Activated B cell treated with CpG ODN at 0.5 μM for 24 hours (primary cell): ENCODE results near the gene MSL1. TPM values are rescaled to one million over a fixed set of nuclear protein-coding genes. Genes with fewer than 3 reads are reported as not detected.

Source experiments
- ATAC-seq: fragments of 200-7000 bp; cut with Tn5 transposase; one replicate; pipeline ENCODE4 v1.10.0; 2021; ENCODE audit warnings: low read depth, mild to moderate bottlenecking, moderate library complexity
- CTCF ChIA-PET: fragments of 350-600 bp; sonication (Branson Sonifier 250); formaldehyde crosslinking; loops from one replicate; lab custom pipeline; 2021; ENCODE audit warnings: antibody characterized with exemption; lab: Charles Lee
- POLR2A ChIA-PET: fragments of 350-600 bp; sonication (Branson Sonifier 250); formaldehyde crosslinking; loops from one replicate; lab custom pipeline; 2021; ENCODE audit warnings: antibody characterized with exemption; lab: Charles Lee
- DNase-seq: peaks from one replicate; pipeline ENCODE4 v3.0.0; 2022
- H3K27ac Mint-ChIP-seq: one replicate; pipeline ENCODE4 v1.8.0; 2020; ENCODE audit warnings: mixed read lengths
- H3K27me3 Mint-ChIP-seq: one replicate; pipeline ENCODE4 v1.8.0; 2021; ENCODE audit warnings: mixed read lengths
- H3K36me3 Mint-ChIP-seq: one replicate; pipeline ENCODE4 v1.8.0; 2021; ENCODE audit warnings: low read depth, mixed read lengths
- H3K4me1 Mint-ChIP-seq: one replicate; pipeline ENCODE4 v1.8.0; 2021; ENCODE audit warnings: mixed read lengths
- H3K4me3 Mint-ChIP-seq: one replicate; pipeline ENCODE4 v1.8.0; 2020; ENCODE audit warnings: mild to moderate bottlenecking, mixed read lengths
- H3K9me3 Mint-ChIP-seq: one replicate; pipeline ENCODE4 v1.8.0; 2020; ENCODE audit warnings: mixed read lengths
- intact Hi-C: fragments of 100-400 bp; cut with micrococcal nuclease; formaldehyde crosslinking; loops from one replicate; pipeline ENCODE4 v1.15.1; 2024
- total RNA-seq: library from RNA; stranded (reverse); gene quantifications from 2 replicates; pipeline ENCODE4 v1.2.3, GENCODE V29; 2022
- TF ChIP-seq, protein P1 (sequence below): fragments of 200-600 bp; IDR thresholded peaks from one replicate; pipeline ENCODE4 v1.8.0; 2022; ENCODE audit warnings: antibody characterized with exemption, mild to moderate bottlenecking

The MSL1 gene
- total RNA-seq, 1 donor from 2014 or later = 101 TPM

DNA sequence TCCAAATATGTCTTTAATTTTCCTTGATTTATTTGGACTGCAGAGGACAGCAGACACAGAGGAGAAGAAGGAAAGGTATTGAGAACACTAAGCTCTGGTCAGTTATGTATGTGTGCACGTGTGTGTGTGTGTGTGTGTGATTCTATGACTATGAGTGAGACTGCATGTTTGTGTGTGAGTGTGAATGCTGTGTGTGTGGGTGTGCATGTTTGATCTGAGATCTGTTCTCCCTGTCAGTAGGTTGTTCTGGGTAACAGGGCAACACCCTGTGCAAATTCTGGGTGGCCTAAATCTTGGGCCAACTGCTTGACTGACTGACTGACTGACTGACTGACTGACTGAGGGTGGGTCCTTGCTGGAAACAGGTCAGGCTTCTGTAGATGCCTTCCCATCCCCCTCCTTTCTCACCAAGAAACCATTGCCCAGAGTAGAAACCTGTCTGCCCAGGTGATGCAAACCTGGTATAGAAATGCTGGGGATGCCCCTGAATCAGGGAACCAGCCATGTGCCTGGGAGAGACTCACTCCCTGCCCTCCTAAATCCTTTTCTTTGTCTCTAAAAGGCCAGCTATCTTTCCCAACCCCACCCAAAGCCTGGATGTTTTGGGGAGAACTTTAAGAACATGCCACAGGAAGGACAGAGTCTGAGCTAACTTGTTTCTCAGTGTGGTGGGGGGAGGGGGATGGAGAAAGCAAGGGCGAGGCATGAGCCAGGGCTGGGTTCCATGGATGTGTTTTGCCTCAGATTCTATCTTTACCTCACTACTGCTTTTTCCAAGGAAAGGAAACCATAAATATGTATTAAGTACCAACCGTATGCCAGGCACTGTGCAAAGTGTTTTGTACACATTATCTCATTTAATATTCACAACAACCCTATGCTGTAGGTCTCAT, 16.9 kb upstream of the MSL1 start:
- Mint-ChIP-seq H3K4me3 (no peak overlapping the region), H3K27me3 (no peaks in the 10 kb centered on the region), H3K36me3 (no peaks in the 10 kb centered on the region), H3K9me3 (no peaks in the 10 kb centered on the region), H3K4me1 (peaks cover 58% of the 10 kb centered on the region), H3K27ac (no peak overlapping the region)
- ATAC-seq = no peak
- DNase-seq = no peak
- TF ChIP-seq, protein P1, sequence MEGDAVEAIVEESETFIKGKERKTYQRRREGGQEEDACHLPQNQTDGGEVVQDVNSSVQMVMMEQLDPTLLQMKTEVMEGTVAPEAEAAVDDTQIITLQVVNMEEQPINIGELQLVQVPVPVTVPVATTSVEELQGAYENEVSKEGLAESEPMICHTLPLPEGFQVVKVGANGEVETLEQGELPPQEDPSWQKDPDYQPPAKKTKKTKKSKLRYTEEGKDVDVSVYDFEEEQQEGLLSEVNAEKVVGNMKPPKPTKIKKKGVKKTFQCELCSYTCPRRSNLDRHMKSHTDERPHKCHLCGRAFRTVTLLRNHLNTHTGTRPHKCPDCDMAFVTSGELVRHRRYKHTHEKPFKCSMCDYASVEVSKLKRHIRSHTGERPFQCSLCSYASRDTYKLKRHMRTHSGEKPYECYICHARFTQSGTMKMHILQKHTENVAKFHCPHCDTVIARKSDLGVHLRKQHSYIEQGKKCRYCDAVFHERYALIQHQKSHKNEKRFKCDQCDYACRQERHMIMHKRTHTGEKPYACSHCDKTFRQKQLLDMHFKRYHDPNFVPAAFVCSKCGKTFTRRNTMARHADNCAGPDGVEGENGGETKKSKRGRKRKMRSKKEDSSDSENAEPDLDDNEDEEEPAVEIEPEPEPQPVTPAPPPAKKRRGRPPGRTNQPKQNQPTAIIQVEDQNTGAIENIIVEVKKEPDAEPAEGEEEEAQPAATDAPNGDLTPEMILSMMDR = no peak
- intact Hi-C loops = no loop called here
- ChIA-PET POLR2A (interaction anchor here (0.6 kb wide), 1 partner anchor 330 kb away, joined by 4 read pairs; no protein-coding TSS in a partner anchor), CTCF (interaction anchor here (1.3 kb wide), 1 partner anchor 29 kb away, joined by 5 read pairs; no protein-coding TSS in a partner anchor)

DNA sequence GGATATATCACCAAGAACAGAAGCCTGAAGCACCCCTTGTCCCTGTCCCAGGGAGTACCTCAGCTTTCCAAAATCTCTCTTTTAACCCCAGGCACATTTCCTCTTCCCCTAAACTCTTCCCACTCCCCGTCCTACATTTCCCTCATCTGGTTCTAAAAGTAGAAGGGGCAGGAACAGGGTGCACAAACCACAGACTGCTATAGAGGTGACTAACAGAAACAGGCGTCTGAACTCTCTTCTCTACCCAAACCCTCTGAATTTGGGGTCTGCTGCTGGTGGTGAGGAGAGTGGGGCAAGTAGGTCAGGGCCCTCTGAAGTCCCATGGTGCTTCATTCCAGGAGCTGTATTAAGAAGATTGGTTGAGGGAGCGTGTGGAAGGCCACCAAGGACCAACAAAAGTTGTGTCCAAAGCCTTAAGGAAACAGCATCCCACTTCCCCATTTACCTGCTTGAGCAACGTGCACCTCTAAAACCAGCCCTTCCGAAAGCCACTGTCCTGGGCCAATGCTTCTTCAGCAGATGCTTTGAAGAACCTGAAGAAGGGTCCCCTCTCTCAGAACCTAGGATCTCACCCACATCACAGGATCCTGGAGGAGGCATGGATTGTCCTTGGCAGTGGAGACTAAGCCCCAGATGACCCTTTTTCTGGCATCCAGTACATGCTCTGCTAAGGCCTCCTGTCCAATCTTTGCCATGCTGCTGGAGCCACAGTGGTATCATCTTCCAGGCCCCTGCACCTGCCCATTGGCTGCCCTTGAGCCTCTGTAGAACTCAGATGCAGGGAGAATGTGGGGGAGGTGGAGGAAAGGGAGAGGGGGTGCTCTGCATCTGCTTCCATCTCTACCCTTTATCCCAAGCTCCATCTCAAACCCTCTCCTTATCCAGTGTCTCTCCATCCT, 15.7 kb upstream of the MSL1 start:
- no peak overlapping the region for H3K27ac Mint-ChIP-seq
- H3K4me1 Mint-ChIP-seq = peaks cover 57% of the 10 kb centered on the region
- no peaks in the 10 kb centered on the region for H3K36me3 Mint-ChIP-seq
- H3K27me3 Mint-ChIP-seq = no peaks in the 10 kb centered on the region
- intact Hi-C loops = no loop called here
- TF ChIP-seq, protein P1 = no peak
- no peak for ATAC-seq
- H3K9me3 Mint-ChIP-seq = no peaks in the 10 kb centered on the region
- no peak for DNase-seq
- ChIA-PET CTCF (interaction anchor here (1.3 to 1.5 kb wide), 2 partner anchors 20 to 31 kb away, joined by 4 to 5 read pairs; no protein-coding TSS in a partner anchor), POLR2A (interaction anchor here (0.6 to 1.0 kb wide), 3 partner anchors 10 to 78 kb away, joined by 5 to 14 read pairs (median 6); no protein-coding TSS in a partner anchor)
- no peak overlapping the region for H3K4me3 Mint-ChIP-seq

DNA sequence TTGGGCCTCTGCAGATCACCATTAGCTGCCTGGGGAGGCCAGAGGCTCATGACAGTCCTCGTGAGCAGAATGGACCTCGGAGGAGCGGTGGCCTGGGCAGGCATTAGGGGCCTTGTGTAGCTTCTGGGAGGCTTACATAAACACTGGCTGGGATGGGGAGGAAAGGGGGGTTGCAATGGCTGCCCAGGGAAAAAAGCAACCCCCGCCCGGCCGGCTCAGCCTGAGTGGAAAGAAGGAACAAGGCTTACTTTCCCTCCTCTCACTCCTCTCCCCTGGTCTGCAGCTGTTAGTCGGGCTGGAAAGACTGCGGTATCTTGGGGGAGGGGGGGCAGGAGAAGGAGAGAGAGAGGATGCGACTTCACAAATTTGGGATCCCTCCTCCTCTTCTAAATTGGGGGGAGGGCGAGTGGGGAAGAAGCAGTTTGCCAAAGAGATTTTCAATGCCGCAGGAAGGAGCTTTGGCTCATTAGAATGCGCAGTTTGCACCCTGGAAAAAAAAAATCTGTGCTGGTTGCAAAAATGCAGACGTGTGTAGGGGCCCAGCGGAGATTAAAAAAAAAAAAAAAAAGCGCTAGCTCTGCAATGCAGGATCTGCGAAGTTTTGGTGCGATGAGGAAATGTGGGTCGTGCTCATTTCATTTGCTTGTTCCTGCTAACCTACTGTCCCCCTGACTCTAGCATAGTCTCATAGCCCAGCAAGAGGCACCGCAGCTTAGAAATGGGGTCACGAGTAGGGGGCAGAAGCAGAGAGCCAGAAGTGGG, 14.8 kb upstream of the MSL1 start:
- Mint-ChIP-seq H3K4me1 (peaks cover 62% of the 10 kb centered on the region), H3K36me3 (no peaks in the 10 kb centered on the region), H3K9me3 (no peaks in the 10 kb centered on the region), H3K27me3 (no peaks in the 10 kb centered on the region), H3K4me3 (peak overlapping the region; percentile 5), H3K27ac (peak overlapping the region; percentile 83)
- ChIA-PET POLR2A (interaction anchor here (0.6 to 1.3 kb wide), 6 partner anchors 8 to 77 kb away, joined by 3 to 14 read pairs (median 6); partner anchors contain the start of genes MED24 and MSL1), CTCF (interaction anchor here (0.8 to 1.5 kb wide), 2 partner anchors 21 to 31 kb away, joined by 3 to 4 read pairs; no protein-coding TSS in a partner anchor)
- TF ChIP-seq, protein P1 = no peak
- ATAC-seq (no peak), DNase-seq (no peak)
- intact Hi-C loops = no loop called here

DNA sequence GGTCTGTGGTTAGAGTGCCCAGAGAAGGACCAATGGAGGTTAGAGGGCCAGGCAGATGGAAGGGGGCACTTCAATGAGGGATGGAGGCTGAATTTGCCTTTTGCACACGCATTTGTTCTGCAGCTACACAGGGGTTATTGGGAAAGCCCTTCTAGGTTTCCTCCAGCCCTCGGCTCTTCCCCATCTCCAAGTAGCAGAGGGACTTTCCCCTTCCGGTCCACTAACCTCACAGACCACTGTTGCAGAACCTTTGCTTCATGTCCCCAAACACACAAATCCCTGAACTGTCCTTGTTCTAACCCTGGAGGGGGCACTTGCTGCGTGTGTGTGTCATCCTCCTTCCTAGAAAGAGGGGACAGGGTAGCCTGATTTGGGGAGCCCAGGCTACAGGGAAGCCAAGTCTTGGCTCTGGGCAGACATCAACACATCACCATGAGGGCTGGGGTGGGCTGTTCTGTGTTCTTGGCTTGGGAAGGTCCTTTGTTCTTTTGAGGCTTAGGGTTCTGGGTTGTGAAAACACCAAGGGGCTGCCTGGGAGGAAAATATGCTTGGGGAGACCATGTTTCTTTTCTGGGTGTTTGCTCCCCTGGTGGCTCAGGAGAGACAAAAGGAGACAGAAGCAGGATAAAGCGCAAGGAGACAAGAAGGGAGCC, 14.1 kb upstream of the MSL1 start:
- H3K27ac Mint-ChIP-seq = peak overlapping the region; percentile 83
- DNase-seq = no peak
- ChIA-PET POLR2A (interaction anchor here (0.5 to 1.3 kb wide), 5 partner anchors 9 to 105 kb away, joined by 3 to 7 read pairs (median 3); partner anchors contain the start of genes MED24 and MSL1), CTCF (interaction anchor here (0.8 to 1.5 kb wide), 2 partner anchors 22 to 32 kb away, joined by 3 to 4 read pairs; no protein-coding TSS in a partner anchor)
- intact Hi-C loops = loop anchor here (1.0 to 2.0 kb wide), 2 partner anchors 7 to 53 kb away; partner anchors contain the start of genes MED24 and NR1D1
- peak; percentile 29 for ATAC-seq
- H3K4me1 Mint-ChIP-seq = peaks cover 69% of the 10 kb centered on the region
- no peaks in the 10 kb centered on the region for H3K27me3 Mint-ChIP-seq
- H3K9me3 Mint-ChIP-seq = no peaks in the 10 kb centered on the region
- no peaks in the 10 kb centered on the region for H3K36me3 Mint-ChIP-seq
- peak overlapping the region; percentile 72 for H3K4me3 Mint-ChIP-seq
- TF ChIP-seq, protein P1 = no peak
